HEK293 (cell line): Measurements from ENCODE around the gene TAF11L2.
"Not testable (repeated sequence)": the region's sequence is repeated elsewhere in the genome, so short reads cannot be mapped to it uniquely, and the experiment has no call there.

Experiments
- CTCF ChIA-PET: fragments of 350-600 bp; formaldehyde crosslinking; extraction: SDS; loops from one replicate; lab custom pipeline; 2021; ENCODE audit warnings: antibody characterized with exemption; lab: Yijun Ruan, JAX
- POLR2A ChIA-PET: fragments of 300-600 bp; formaldehyde crosslinking; extraction: SDS; loops from one replicate; lab custom pipeline; 2020; ENCODE audit warnings: antibody characterized with exemption, inconsistent platforms; lab: Yijun Ruan, JAX
- H3K27ac ChIP-seq: fragments of 200-500 bp; sonication (Bioruptor generic); 2 replicates; pipeline ENCODE4 v1.5.1; 2014; ENCODE audit warnings: low read depth, low read length, control low read depth, inconsistent platforms; ENCODE audit errors: extremely low read depth
- H3K36me3 ChIP-seq, 2 experiments: fragments of 200-500 bp in 1 of 2; sonication (Bioruptor generic) in 1 of 2; 1 replicate in 1 of 2; 2 replicates in 1 of 2; pipeline ENCODE4 v1.5.1; 2014 to 2017; ENCODE audit warnings: inconsistent platforms in 2 of 2, low read length in 2 of 2; ENCODE audit not compliant: control insufficient read depth in 2 of 2, insufficient read depth in 1 of 2
- H3K4me1 ChIP-seq: fragments of 200-500 bp; sonication (Bioruptor generic); 2 replicates; pipeline ENCODE4 v1.5.1; 2014; ENCODE audit warnings: mild to moderate bottlenecking, low read length, inconsistent platforms; ENCODE audit not compliant: control insufficient read depth, insufficient read depth
- H3K4me3 ChIP-seq: 2 replicates; pipeline ENCODE4 v1.5.1; 2011; ENCODE audit warnings: low read depth, mild to moderate bottlenecking, control low read depth, low read length, moderate library complexity
- H3K9me3 ChIP-seq: fragments of 200-500 bp; sonication (Bioruptor generic); 2 replicates; pipeline ENCODE4 v1.5.1; 2014; ENCODE audit warnings: low read depth, low read length, inconsistent platforms; ENCODE audit not compliant: control insufficient read depth, insufficient read depth
- GLIS1 ChIP-seq: fragments of 450-650 bp; formaldehyde crosslinking; IDR thresholded peaks from 2 replicates; pipeline ENCODE4 v1.5.1; 2016; ENCODE audit warnings: missing biosample characterization, missing genetic modification characterization
- GLIS2 ChIP-seq: fragments of 450-650 bp; formaldehyde crosslinking; IDR thresholded peaks from 2 replicates; pipeline ENCODE4 v1.5.1; 2016; ENCODE audit warnings: missing biosample characterization, missing genetic modification characterization
- KLF1 ChIP-seq: fragments of 450-650 bp; formaldehyde crosslinking; IDR thresholded peaks from 2 replicates; pipeline ENCODE4 v1.5.1; 2016; ENCODE audit warnings: missing biosample characterization, missing genetic modification characterization
- RBAK ChIP-seq: fragments of 450-650 bp; formaldehyde crosslinking; IDR thresholded peaks from 2 replicates; pipeline ENCODE4 v1.5.1; 2016; ENCODE audit warnings: missing biosample characterization, missing genetic modification characterization
- SALL2 ChIP-seq: fragments of 450-650 bp; formaldehyde crosslinking; IDR thresholded peaks from 2 replicates; pipeline ENCODE4 v1.5.0; 2017; ENCODE audit warnings: missing biosample characterization, mild to moderate bottlenecking, missing genetic modification characterization, borderline replicate concordance
- TCF7L2 ChIP-seq: IDR thresholded peaks from 2 replicates; pipeline ENCODE4 v1.6.1; 2011; ENCODE audit warnings: low read depth, mild to moderate bottlenecking, inconsistent platforms, low read length, moderate library complexity, borderline replicate concordance
- TSHZ1 ChIP-seq: fragments of 450-650 bp; formaldehyde crosslinking; IDR thresholded peaks from 2 replicates; pipeline ENCODE4 v1.5.1; 2016; ENCODE audit warnings: missing biosample characterization, missing genetic modification characterization, borderline replicate concordance
- YY2 ChIP-seq: fragments of 450-650 bp; formaldehyde crosslinking; IDR thresholded peaks from 2 replicates; pipeline ENCODE4 v1.5.1; 2016; ENCODE audit warnings: missing biosample characterization, missing genetic modification characterization
- ZBTB48 ChIP-seq: fragments of 450-650 bp; formaldehyde crosslinking; IDR thresholded peaks from 2 replicates; pipeline ENCODE4 v1.5.1; 2016; ENCODE audit warnings: missing biosample characterization, missing genetic modification characterization
- ZNF10 ChIP-seq: fragments of 450-650 bp; formaldehyde crosslinking; IDR thresholded peaks from 2 replicates; pipeline ENCODE4 v1.5.1; 2017; ENCODE audit warnings: missing biosample characterization, missing genetic modification characterization
- ZNF211 ChIP-seq: fragments of 450-650 bp; formaldehyde crosslinking; IDR thresholded peaks from 2 replicates; pipeline ENCODE4 v1.5.1; 2016; ENCODE audit warnings: low read depth, missing biosample characterization, missing genetic modification characterization
- ZNF274 ChIP-seq, 2 experiments: fragments of 200-500 bp in 1 of 2; fragments of 450-650 bp in 1 of 2; sonication (Bioruptor generic) in 1 of 2; formaldehyde crosslinking in 1 of 2; IDR thresholded peaks; 2 replicates each; pipeline versions ENCODE4 v1.5.1 to v1.6.1; 2014 to 2016; ENCODE audit warnings: borderline replicate concordance in 1 of 2, inconsistent platforms in 1 of 2, low read length in 1 of 2, missing biosample characterization in 1 of 2, missing genetic modification characterization in 1 of 2
- ZNF324 ChIP-seq: fragments of 450-650 bp; formaldehyde crosslinking; IDR thresholded peaks from 2 replicates; pipeline ENCODE4 v1.5.1; 2016; ENCODE audit warnings: missing biosample characterization, missing genetic modification characterization
- ZNF426 ChIP-seq: fragments of 450-650 bp; formaldehyde crosslinking; IDR thresholded peaks from 2 replicates; pipeline ENCODE4 v1.5.1; 2017; ENCODE audit warnings: missing biosample characterization, missing genetic modification characterization, mild to moderate bottlenecking, inconsistent platforms, moderate library complexity
- ZNF473 ChIP-seq: fragments of 450-650 bp; formaldehyde crosslinking; IDR thresholded peaks from 2 replicates; pipeline ENCODE4 v1.5.1; 2017; ENCODE audit warnings: missing biosample characterization, missing genetic modification characterization
- ZNF529 ChIP-seq: fragments of 450-650 bp; formaldehyde crosslinking; IDR thresholded peaks from 2 replicates; pipeline ENCODE4 v1.5.1; 2017; ENCODE audit warnings: missing genetic modification characterization, missing biosample characterization; ENCODE audit not compliant: insufficient replicate concordance
- ZNF549 ChIP-seq: fragments of 450-650 bp; IDR thresholded peaks from 2 replicates; pipeline ENCODE4 v1.5.1; 2018; ENCODE audit warnings: missing biosample characterization, missing genetic modification characterization, mild to moderate bottlenecking, inconsistent platforms, moderate library complexity
- ZNF561 ChIP-seq: fragments of 450-650 bp; IDR thresholded peaks from 2 replicates; pipeline ENCODE4 v1.5.1; 2018; ENCODE audit warnings: missing biosample characterization, missing genetic modification characterization, borderline replicate concordance
- ZNF776 ChIP-seq: fragments of 450-650 bp; formaldehyde crosslinking; IDR thresholded peaks from 2 replicates; pipeline ENCODE4 v1.5.0; 2017; ENCODE audit warnings: missing biosample characterization, missing genetic modification characterization, borderline replicate concordance
- ZNF837 ChIP-seq: fragments of 450-650 bp; formaldehyde crosslinking; IDR thresholded peaks from 2 replicates; pipeline ENCODE4 v1.5.1; 2016; ENCODE audit warnings: missing biosample characterization, missing genetic modification characterization
- ZSCAN16 ChIP-seq: fragments of 450-650 bp; formaldehyde crosslinking; IDR thresholded peaks from 2 replicates; pipeline ENCODE4 v1.5.1; 2016; ENCODE audit warnings: missing biosample characterization, missing genetic modification characterization
- ZSCAN23 ChIP-seq: fragments of 450-650 bp; formaldehyde crosslinking; IDR thresholded peaks from 2 replicates; pipeline ENCODE4 v1.5.1; 2016; ENCODE audit warnings: missing biosample characterization, missing genetic modification characterization
- TF ChIP-seq, protein P1 (sequence below): fragments of 450-650 bp; formaldehyde crosslinking; IDR thresholded peaks from 2 replicates; pipeline ENCODE4 v1.5.1; 2016; ENCODE audit warnings: missing biosample characterization, missing genetic modification characterization
- TF ChIP-seq, protein P2 (sequence below): fragments of 450-650 bp; formaldehyde crosslinking; IDR thresholded peaks from 2 replicates; pipeline ENCODE4 v1.5.1; 2016; ENCODE audit warnings: missing biosample characterization, missing genetic modification characterization

Gene TAF11L2

DNA sequence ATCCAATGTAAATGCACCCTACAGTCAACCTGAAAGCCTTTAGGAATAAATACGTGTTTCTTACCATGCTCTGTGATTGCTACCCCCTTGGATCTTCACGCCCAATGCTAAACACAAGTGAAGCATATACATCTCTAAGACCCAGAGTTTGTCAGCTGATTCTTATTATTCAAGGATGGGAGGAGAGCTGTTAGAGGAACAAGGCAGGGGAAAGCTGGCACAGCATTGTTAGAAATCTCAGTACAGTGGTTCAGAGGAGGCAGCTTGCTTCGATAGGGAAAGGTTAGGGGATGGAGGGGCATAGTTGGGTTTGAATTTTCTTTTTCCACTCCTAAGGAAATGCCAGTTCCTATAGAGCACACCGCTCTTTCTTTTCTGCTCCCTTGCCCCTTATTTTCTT, 16.7 kb upstream of the TAF11L2 start (continued):
- TF ChIP-seq ZNF426 (tag by site-specific recombination): no peak
- no peak for TF ChIP-seq ZBTB48
- TF ChIP-seq, protein P1, sequence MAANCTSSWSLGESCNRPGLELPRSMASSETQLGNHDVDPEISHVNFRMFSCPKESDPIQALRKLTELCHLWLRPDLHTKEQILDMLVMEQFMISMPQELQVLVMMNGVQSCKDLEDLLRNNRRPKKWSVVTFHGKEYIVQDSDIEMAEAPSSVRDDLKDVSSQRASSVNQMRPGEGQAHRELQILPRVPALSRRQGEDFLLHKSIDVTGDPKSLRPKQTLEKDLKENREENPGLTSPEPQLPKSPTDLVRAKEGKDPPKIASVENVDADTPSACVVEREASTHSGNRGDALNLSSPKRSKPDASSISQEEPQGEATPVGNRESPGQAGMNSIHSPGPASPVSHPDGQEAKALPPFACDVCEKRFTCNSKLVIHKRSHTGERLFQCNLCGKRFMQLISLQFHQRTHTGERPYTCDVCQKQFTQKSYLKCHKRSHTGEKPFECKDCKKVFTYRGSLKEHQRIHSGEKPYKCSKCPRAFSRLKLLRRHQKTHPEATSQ (tag by site-specific recombination): no peak
- TF ChIP-seq RBAK (tag by site-specific recombination): no peak
- TF ChIP-seq, protein P2, sequence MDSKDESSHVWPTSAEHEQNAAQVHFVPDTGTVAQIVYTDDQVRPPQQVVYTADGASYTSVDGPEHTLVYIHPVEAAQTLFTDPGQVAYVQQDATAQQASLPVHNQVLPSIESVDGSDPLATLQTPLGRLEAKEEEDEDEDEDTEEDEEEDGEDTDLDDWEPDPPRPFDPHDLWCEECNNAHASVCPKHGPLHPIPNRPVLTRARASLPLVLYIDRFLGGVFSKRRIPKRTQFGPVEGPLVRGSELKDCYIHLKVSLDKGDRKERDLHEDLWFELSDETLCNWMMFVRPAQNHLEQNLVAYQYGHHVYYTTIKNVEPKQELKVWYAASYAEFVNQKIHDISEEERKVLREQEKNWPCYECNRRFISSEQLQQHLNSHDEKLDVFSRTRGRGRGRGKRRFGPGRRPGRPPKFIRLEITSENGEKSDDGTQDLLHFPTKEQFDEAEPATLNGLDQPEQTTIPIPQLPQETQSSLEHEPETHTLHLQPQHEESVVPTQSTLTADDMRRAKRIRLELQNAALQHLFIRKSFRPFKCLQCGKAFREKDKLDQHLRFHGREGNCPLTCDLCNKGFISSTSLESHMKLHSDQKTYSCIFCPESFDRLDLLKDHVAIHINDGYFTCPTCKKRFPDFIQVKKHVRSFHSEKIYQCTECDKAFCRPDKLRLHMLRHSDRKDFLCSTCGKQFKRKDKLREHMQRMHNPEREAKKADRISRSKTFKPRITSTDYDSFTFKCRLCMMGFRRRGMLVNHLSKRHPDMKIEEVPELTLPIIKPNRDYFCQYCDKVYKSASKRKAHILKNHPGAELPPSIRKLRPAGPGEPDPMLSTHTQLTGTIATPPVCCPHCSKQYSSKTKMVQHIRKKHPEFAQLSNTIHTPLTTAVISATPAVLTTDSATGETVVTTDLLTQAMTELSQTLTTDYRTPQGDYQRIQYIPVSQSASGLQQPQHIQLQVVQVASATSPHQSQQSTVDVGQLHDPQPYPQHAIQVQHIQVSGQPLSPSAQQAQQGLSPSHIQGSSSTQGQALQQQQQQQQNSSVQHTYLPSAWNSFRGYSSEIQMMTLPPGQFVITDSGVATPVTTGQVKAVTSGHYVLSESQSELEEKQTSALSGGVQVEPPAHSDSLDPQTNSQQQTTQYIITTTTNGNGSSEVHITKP (tag by site-specific recombination): no peak
- TF ChIP-seq ZNF324 (tag by site-specific recombination): no peak
- no peak for TF ChIP-seq GLIS1 (tag by site-specific recombination)
- TF ChIP-seq ZNF274 (IDR thresholded peaks at IDR 0.05; ENCODE audit: low read length): no peak
- no peak for TF ChIP-seq ZNF274 (tag by site-specific recombination; IDR thresholded peaks at IDR 0.05; ENCODE audit: borderline replicate concordance)

GRCh38 chr5:17482790-17483189, 15.2 kb upstream of the TAF11L2 start:
- CTCF ChIA-PET: no interaction called here
- Histone ChIP-seq H3K9me3 (no peaks in the 10 kb centered on the region), H3K36me3 (no peaks in the 10 kb centered on the region), H3K27ac (no peak overlapping the region), H3K4me1 (no peaks in the 10 kb centered on the region), H3K4me3 (no peak overlapping the region)
- POLR2A ChIA-PET: no interaction called here
- TF ChIP-seq ZNF211 (tag by site-specific recombination) (no peak), GLIS2 (no peak), ZNF776 (tag by site-specific recombination) (no peak), KLF1 (no peak), TSHZ1 (tag by site-specific recombination) (no peak), TCF7L2 (no peak), ZNF473 (tag by site-specific recombination) (no peak), ZNF10 (tag by site-specific recombination) (no peak), ZSCAN16 (tag by site-specific recombination) (no peak), ZNF837 (no peak), ZNF274 (IDR thresholded peaks at IDR 0.05; ENCODE audit: low read length) (no peak), ZNF274 (tag by site-specific recombination; IDR thresholded peaks at IDR 0.05; ENCODE audit: borderline replicate concordance) (no peak), ZNF561 (tag by site-specific recombination) (no peak), ZSCAN23 (tag by site-specific recombination) (no peak), YY2 (no peak), ZNF529 (no peak), SALL2 (no peak), ZNF549 (tag by site-specific recombination) (no peak)
- TF ChIP-seq, all 188 proteins: peak for 0

DNA sequence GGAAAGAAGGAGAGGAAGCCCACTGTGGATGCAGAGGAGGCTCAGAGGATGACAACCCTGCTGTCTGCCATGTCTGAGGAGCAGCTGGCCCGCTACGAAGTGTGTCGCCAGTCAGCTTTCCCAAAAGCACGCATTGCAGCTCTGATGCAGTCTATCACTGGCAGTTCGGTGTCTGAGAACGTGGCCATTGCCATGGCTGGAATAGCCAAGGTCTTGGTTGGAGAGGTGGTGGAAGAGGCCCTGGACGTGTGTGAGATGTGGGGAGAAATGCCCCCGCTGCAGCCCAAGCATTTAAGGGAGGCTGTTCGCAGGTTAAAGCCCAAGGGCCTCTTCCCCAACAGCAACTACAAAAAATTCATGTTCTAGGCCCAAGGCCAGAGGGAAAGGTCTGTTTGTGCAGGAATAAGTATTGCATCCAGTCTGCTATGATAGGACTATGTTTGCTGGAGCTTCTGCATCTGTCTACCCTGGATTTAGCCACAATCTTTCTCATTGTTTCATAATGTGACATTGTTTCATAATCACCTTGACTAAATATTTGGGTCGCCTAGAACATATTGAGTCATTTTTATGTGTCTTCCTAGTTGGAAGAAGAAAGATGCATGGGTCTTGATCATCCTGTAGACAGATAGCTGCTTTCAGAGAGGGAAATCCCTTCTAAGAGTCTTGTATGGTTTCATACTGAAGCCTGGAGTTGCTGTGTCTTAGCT, 11.4 kb upstream of the TAF11L2 start:
- H3K4me3 ChIP-seq, POLR2A ChIA-PET, H3K4me1 ChIP-seq, H3K9me3 ChIP-seq, H3K36me3 ChIP-seq, H3K27ac ChIP-seq: not testable (repeated sequence)
- CTCF ChIA-PET: interaction anchor here (0.6 to 0.8 kb wide), 2 partner anchors 13 to 110 kb away, joined by 3 read pairs; no protein-coding TSS in a partner anchor
